BLaER1 treated with 17β-estradiol and CSF1 and Interleukin-3, amounts not matched to agents 10 nM and 100 nM (cell line): ENCODE results near the gene HES4.
"Not testable (repeated sequence)": the region's sequence is repeated elsewhere in the genome, so short reads cannot be mapped to it uniquely, and the experiment has no call there.

Experiments used
- H3K27ac ChIP-seq, 11 experiments: shearing (Covaris generic); formaldehyde crosslinking; 2 replicates each; pipeline ENCODE4 v1.8.1; 2022
- H3K27me3 ChIP-seq, 11 experiments: shearing (Covaris generic); formaldehyde crosslinking; 2 replicates each; pipeline ENCODE4 v1.8.1; 2022
- H3K36me3 ChIP-seq, 11 experiments: shearing (Covaris generic); formaldehyde crosslinking; 2 replicates each; pipeline ENCODE4 v1.8.1; 2022
- H3K4me1 ChIP-seq, 10 experiments: shearing (Covaris generic); formaldehyde crosslinking; 2 replicates each; pipeline ENCODE4 v1.8.1; 2022
- H3K4me2 ChIP-seq, 11 experiments: shearing (Covaris generic); formaldehyde crosslinking; 2 replicates each; pipeline ENCODE4 v1.8.1; 2022
- H3K4me3 ChIP-seq, 10 experiments: shearing (Covaris generic); formaldehyde crosslinking; 2 replicates each; pipeline ENCODE4 v1.8.1; 2022
- H3K9ac ChIP-seq, 11 experiments: shearing (Covaris generic); formaldehyde crosslinking; 2 replicates each; pipeline ENCODE4 v1.8.1; 2022
- H3K9me3 ChIP-seq, 11 experiments: shearing (Covaris generic); formaldehyde crosslinking; replicated peaks in 1 of 11; 2 replicates each; pipeline ENCODE4 v1.8.1; 2022
- H4K20me1 ChIP-seq, 11 experiments: shearing (Covaris generic); formaldehyde crosslinking; 2 replicates each; pipeline ENCODE4 v1.8.1; 2022
- Cebpa-rat ChIP-seq, 11 experiments: shearing (Covaris generic); IDR thresholded peaks; 2 replicates each; pipeline ENCODE4 v1.8.1; 2022

The HES4 gene

DNA sequence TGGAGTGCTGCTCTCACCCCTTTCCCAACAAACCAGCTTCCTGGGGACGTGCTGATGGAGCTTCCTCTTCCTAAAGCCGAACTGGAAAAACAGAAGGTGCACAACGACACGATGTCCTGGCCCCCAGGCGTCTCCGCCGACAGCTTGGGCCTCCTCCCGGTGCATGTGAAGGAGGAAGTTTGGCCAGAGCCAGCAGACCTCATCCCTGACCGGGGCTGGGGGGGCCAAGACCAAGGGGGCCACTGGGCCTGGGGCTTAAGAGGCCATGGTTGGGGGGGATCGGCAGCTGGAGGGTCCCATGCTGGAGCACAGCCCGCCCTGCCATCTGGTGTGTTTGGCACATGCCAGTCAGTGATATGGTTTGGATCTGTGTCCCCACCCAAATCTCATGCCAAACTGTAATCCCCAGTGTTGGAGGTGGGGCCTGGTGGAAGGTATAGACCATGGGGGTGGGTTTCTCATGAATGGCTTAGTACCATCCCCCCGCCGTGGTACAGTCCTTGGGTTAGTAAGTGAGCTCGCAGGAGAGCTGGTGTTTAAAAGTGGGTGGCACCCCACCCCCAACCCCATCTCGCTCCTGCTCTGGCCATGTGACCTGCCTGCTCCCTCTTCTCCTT lies 6.4 kb downstream of the HES4 start:
- H3K4me2 ChIP-seq, result no peak overlapping the region
- H3K9ac ChIP-seq, result no peak overlapping the region
- peaks cover 0 to 14% (median 6%) of the 10 kb centered on the region in 11 experiments; a peak in 18 of 22 replicates for H3K9me3 ChIP-seq
- TF ChIP-seq Cebpa-rat (IDR thresholded peaks at IDR 0.05), result no peak
- H3K36me3 ChIP-seq, result no peaks in the 10 kb centered on the region
- no peak overlapping the region for H3K4me3 ChIP-seq
- peaks cover 0 to 26% (median 16%) of the 10 kb centered on the region in 11 experiments; a peak in 18 of 22 replicates for H4K20me1 ChIP-seq
- H3K4me1 ChIP-seq, result peaks cover 0 to 15% (median 11%) of the 10 kb centered on the region in 10 experiments; a peak in 14 of 20 replicates
- no peak overlapping the region for H3K27ac ChIP-seq
- H3K27me3 ChIP-seq, result peaks cover 42 to 65% (median 52%) of the 10 kb centered on the region in 11 experiments

- H4K20me1 ChIP-seq, result peaks cover 0 to 15% (median 6%) of the 10 kb centered on the region in 11 experiments; a peak in 16 of 22 replicates
- no peak overlapping the region for H3K9ac ChIP-seq
- peaks cover 31 to 55% (median 41%) of the 10 kb centered on the region in 11 experiments for H3K27me3 ChIP-seq
- peaks cover 0 to 18% (median 6%) of the 10 kb centered on the region in 11 experiments; a peak in 18 of 22 replicates for H3K9me3 ChIP-seq
- H3K36me3 ChIP-seq, result no peaks in the 10 kb centered on the region
- H3K4me2 ChIP-seq, result no peak overlapping the region
- H3K27ac ChIP-seq, result no peak overlapping the region
- H3K4me3 ChIP-seq, result no peak overlapping the region
- peaks cover 0 to 4% (median 0%) of the 10 kb centered on the region in 10 experiments; a peak in 7 of 20 replicates for H3K4me1 ChIP-seq
- TF ChIP-seq Cebpa-rat (IDR thresholded peaks at IDR 0.05), result no peak
Measured at GRCh38 chr1:992362-992761, 7.5 kb downstream of the HES4 start.

DNA sequence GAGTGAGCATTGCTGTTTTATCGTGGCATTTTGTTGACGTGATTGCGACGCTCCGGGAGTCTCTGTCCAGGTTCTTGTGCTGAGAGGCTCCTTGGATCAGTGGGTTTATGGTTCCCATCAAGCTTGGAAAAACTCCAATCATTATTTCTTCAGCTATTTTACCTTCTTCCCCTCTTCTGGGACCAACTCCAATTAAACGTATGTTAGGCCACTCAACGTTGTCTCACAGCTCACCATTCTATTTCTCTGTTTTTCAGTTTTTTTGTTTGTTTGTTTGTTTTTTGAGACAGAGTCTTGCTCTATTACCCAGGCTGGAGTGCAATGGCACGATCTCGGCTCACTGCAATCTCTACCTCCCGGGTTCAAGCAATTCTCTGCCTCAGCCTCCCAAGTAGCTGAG lies 8.0 kb downstream of the HES4 start:
- H4K20me1 ChIP-seq, result peaks cover 0 to 10% (median 2%) of the 10 kb centered on the region in 11 experiments; a peak in 12 of 22 replicates
- H3K4me2 ChIP-seq, result no peak overlapping the region
- TF ChIP-seq Cebpa-rat (IDR thresholded peaks at IDR 0.05), result no peak
- peaks cover 26 to 51% (median 36%) of the 10 kb centered on the region in 11 experiments for H3K27me3 ChIP-seq
- H3K4me1 ChIP-seq, result no peaks in the 10 kb centered on the region
- no peak overlapping the region for H3K27ac ChIP-seq
- peaks cover 0 to 18% (median 6%) of the 10 kb centered on the region in 11 experiments; a peak in 18 of 22 replicates for H3K9me3 ChIP-seq
- H3K4me3 ChIP-seq, result no peak overlapping the region
- no peaks in the 10 kb centered on the region for H3K36me3 ChIP-seq
- no peak overlapping the region for H3K9ac ChIP-seq

DNA sequence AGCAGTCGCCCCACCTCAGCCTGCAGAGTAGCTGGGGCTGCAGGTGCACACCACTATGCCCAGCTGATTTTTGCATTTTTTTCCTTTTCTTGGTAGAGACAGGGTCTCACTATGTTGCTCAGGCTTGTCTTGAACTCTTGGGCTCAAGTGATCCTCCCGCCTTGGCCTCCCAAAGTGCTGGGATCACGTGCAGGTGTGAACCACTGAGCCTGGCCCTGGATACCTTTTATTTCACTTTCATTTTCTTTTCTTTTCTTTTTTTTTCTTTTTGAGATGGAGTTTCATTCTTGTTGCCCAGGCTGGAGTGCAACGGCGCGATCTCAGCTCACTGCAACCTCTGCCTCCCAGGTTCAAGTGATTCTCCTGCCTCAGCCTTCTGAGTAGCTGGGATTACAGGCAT lies 8.6 kb downstream of the HES4 start:
- not testable (repeated sequence) for H3K9ac ChIP-seq, H3K4me3 ChIP-seq, H3K4me2 ChIP-seq, H4K20me1 ChIP-seq, H3K27ac ChIP-seq, H3K4me1 ChIP-seq, H3K36me3 ChIP-seq
- Histone ChIP-seq H3K27me3 (peaks cover 21 to 47% (median 33%) of the 10 kb centered on the region in 11 experiments), H3K9me3 (peaks cover 0 to 18% (median 6%) of the 10 kb centered on the region in 11 experiments; a peak in 18 of 22 replicates)

DNA sequence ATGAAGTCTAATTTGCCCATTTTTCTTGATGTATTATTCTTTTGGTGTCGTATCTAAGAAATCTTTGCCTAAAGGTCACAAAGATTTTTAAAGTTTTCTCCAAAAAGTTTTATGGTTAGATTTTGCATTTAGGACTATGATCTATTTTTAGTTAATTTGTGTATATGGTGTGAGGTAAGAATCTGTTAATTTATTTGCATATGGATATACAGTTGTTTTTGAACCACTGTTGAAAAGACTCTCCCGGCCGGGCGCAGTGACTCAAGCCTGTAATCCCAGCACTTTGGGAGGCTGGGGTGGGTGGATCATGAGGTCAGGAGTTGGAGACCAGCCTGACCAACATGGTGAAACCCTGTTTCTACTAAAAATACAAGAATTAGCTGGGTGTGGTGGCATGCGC lies 11.8 kb downstream of the HES4 start:
- Histone ChIP-seq H3K9me3 (peaks cover 0 to 18% (median 6%) of the 10 kb centered on the region in 11 experiments; a peak in 18 of 22 replicates), H3K27me3 (peaks cover 15 to 50% (median 29%) of the 10 kb centered on the region in 11 experiments)
- H3K4me1 ChIP-seq, H4K20me1 ChIP-seq, H3K4me3 ChIP-seq, H3K4me2 ChIP-seq, H3K36me3 ChIP-seq, H3K9ac ChIP-seq, H3K27ac ChIP-seq: not testable (repeated sequence)

- no peak for TF ChIP-seq Cebpa-rat (IDR thresholded peaks at IDR 0.05)
- Histone ChIP-seq H4K20me1 (peaks cover 0 to 21% (median 0%) of the 10 kb centered on the region in 11 experiments; a peak in 3 of 22 replicates), H3K4me2 (no peak overlapping the region), H3K9ac (no peak overlapping the region), H3K36me3 (no peaks in the 10 kb centered on the region), H3K27me3 (peaks cover 17 to 76% (median 34%) of the 10 kb centered on the region in 11 experiments), H3K4me1 (peaks cover 0 to 14% (median 11%) of the 10 kb centered on the region in 10 experiments; a peak in 12 of 20 replicates), H3K9me3 (peaks cover 0 to 11% (median 0%) of the 10 kb centered on the region in 11 experiments; a peak in 1 of 22 replicates), H3K4me3 (no peak overlapping the region), H3K27ac (no peak overlapping the region)
Measured at GRCh38 chr1:985126-985525, 14.8 kb downstream of the HES4 start.

- Histone ChIP-seq H3K4me1 (peaks cover 0 to 14% (median 11%) of the 10 kb centered on the region in 10 experiments; a peak in 12 of 20 replicates), H3K4me3 (no peak overlapping the region; a peak in 2 of 20 replicates), H3K9ac (no peak overlapping the region), H3K9me3 (peaks cover 0 to 11% (median 0%) of the 10 kb centered on the region in 11 experiments; a peak in 1 of 22 replicates), H4K20me1 (peaks cover 0 to 22% (median 0%) of the 10 kb centered on the region in 11 experiments; a peak in 4 of 22 replicates), H3K27ac (no peak overlapping the region), H3K27me3 (peaks cover 17 to 75% (median 34%) of the 10 kb centered on the region in 11 experiments), H3K4me2 (peak overlapping the region in 7 of 11 experiments; percentile 32 to 66 (median 45); a peak in 10 of 22 replicates), H3K36me3 (no peaks in the 10 kb centered on the region)
- no peak for TF ChIP-seq Cebpa-rat (IDR thresholded peaks at IDR 0.05)
Measured at GRCh38 chr1:984476-984814, 15.5 kb downstream of the HES4 start.

DNA sequence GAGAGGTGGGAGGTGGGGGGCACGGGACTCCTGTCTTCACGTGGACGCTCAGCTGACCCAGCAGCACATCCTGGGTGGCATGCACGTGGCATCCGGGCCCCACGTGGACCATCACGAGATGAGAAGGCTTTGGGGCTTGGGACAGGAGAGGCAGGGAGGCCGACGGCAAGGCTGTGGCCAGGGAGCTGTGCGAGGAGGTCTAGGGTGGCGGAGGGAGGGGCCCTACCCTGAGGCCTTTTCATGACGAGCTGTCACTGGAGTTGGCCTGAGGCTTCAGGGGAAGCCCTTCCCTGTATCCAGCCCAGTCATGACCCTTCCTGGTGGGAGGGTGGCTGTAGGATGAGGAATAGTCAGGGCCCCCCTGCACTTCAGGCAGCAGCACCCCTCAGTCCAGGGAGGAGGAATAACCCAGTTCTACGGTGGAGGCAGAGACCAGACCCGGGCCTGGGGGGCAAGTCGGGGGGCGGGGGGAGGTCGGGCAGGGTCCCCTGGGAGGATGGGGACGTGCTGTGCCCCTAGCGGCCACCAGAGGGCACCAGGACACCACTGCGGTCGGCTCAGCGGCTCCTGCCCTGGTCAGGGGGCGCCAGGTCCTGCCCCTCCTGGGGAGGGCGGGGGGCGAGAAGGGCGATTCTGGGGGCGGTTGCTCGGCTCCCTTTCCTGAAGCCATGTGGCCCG lies 16.0 kb downstream of the HES4 start:
- Histone ChIP-seq H3K27me3 (peaks cover 17 to 70% (median 34%) of the 10 kb centered on the region in 11 experiments), H3K9ac (no peak overlapping the region), H3K36me3 (no peaks in the 10 kb centered on the region), H4K20me1 (peaks cover 0 to 22% (median 0%) of the 10 kb centered on the region in 11 experiments; a peak in 4 of 22 replicates), H3K27ac (no peak overlapping the region), H3K4me3 (no peak overlapping the region; a peak in 2 of 20 replicates), H3K4me1 (peaks cover 0 to 14% (median 11%) of the 10 kb centered on the region in 10 experiments; a peak in 12 of 20 replicates), H3K9me3 (peaks cover 0 to 9% (median 0%) of the 10 kb centered on the region in 11 experiments; a peak in 1 of 22 replicates), H3K4me2 (peak overlapping the region in 7 of 11 experiments; percentile 32 to 66 (median 45); a peak in 10 of 22 replicates)
- no peak for TF ChIP-seq Cebpa-rat (IDR thresholded peaks at IDR 0.05)
